ENCODE measurements around the gene LHFPL6. TPM values are rescaled to one million over a fixed set of nuclear protein-coding genes. Genes with fewer than 3 reads are reported as not detected.

LHFPL6 gene
- total and polyA plus RNA-seq, 9 of the 15 experiments (the other 6 are each of a cell fraction or from before 2014, with no cell fraction given), result 0.18 TPM; not detected in 8

- Histone ChIP-seq H3K36me3 (ENCODE audit: control insufficient read depth, insufficient read depth, low read length) (no peaks in the 10 kb centered on the region), H3K27me3 (ENCODE audit: control insufficient read depth in 2 of 2, insufficient read depth in 2 of 2, low read length in 2 of 2) (no peaks in the 10 kb centered on the region), H3K9me3 (replicated peaks; ENCODE audit: control insufficient read depth, insufficient read depth, low read depth, low read length) (no peaks in the 10 kb centered on the region), H3K9ac (ENCODE audit: insufficient read depth in 1 of 2, low read depth in 2 of 2, low read length in 2 of 2) (no peak overlapping the region), H3K4me2 (ENCODE audit: insufficient read depth, low read length) (no peak overlapping the region), H3K79me2 (ENCODE audit: control insufficient read depth, insufficient read depth, low read length) (no peaks in the 10 kb centered on the region), H3K9me1 (ENCODE audit: control insufficient read depth, insufficient read depth, low read length) (no peaks in the 10 kb centered on the region), H3K4me1 (replicated peaks in 1 of 2; ENCODE audit: control insufficient read depth in 2 of 2, insufficient read depth in 2 of 2, low read length in 2 of 2) (no peaks in the 10 kb centered on the region), H3K4me3 (no peak overlapping the region), H4K20me1 (replicated peaks; ENCODE audit: control insufficient read depth, insufficient read depth, low read length) (no peaks in the 10 kb centered on the region), H2AFZ (ENCODE audit: low read depth, low read length) (no peak overlapping the region), H3K27ac (ENCODE audit: extremely low read depth, low read depth, low read length) (no peak overlapping the region)
- ChIA-PET POLR2A (interaction anchor here (0.9 kb wide), 1 partner anchor 10 kb away, joined by 3 read pairs; no protein-coding TSS in a partner anchor), CTCF (ENCODE audit: low intra/inter-chr PET ratio) (no interaction called here)
- BruUV-seq (replicated peaks), result no TSS peak
- ATAC-seq (no peak), DNase-seq (ENCODE audit: extremely low read depth in 1 of 4, low spot score in 3 of 4) (no peak), FAIRE-seq (no peak)
- intact Hi-C loops (cut with micrococcal nuclease), result no loop called here
- in situ Hi-C loops (cut with MboI), result no loop called here
- no peak for TF ChIP-seq POLR3G (IDR thresholded peaks at IDR 0.05; ENCODE audit: extremely low read depth, insufficient read length, insufficient replicate concordance)
Measured at GRCh38 chr13:39483326-39483725, 119.7 kb downstream of the LHFPL6 start.

- in situ Hi-C loops (cut with MboI), result no loop called here
- BruUV-seq (replicated peaks), result no TSS peak
- Histone ChIP-seq H3K27me3 (ENCODE audit: control insufficient read depth in 2 of 2, insufficient read depth in 2 of 2, low read length in 2 of 2) (no peaks in the 10 kb centered on the region), H3K4me2 (ENCODE audit: insufficient read depth, low read length) (no peak overlapping the region), H3K27ac (ENCODE audit: extremely low read depth, low read depth, low read length) (no peak overlapping the region), H3K9ac (ENCODE audit: insufficient read depth in 1 of 2, low read depth in 2 of 2, low read length in 2 of 2) (no peak overlapping the region), H4K20me1 (replicated peaks; ENCODE audit: control insufficient read depth, insufficient read depth, low read length) (no peaks in the 10 kb centered on the region), H3K79me2 (ENCODE audit: control insufficient read depth, insufficient read depth, low read length) (no peaks in the 10 kb centered on the region), H3K9me3 (replicated peaks; ENCODE audit: control insufficient read depth, insufficient read depth, low read depth, low read length) (no peaks in the 10 kb centered on the region), H2AFZ (ENCODE audit: low read depth, low read length) (no peak overlapping the region), H3K9me1 (ENCODE audit: control insufficient read depth, insufficient read depth, low read length) (no peaks in the 10 kb centered on the region), H3K4me3 (no peak overlapping the region), H3K4me1 (replicated peaks in 1 of 2; ENCODE audit: control insufficient read depth in 2 of 2, insufficient read depth in 2 of 2, low read length in 2 of 2) (no peaks in the 10 kb centered on the region), H3K36me3 (ENCODE audit: control insufficient read depth, insufficient read depth, low read length) (no peaks in the 10 kb centered on the region)
- DNase-seq (ENCODE audit: extremely low read depth in 1 of 4, low spot score in 3 of 4) (no peak), FAIRE-seq (no peak), ATAC-seq (no peak)
- ChIA-PET POLR2A (no interaction called here), CTCF (ENCODE audit: low intra/inter-chr PET ratio) (no interaction called here)
- no peak for TF ChIP-seq MECOM (CRISPR knock-in tag; IDR thresholded peaks at IDR 0.05)
- 0% methylated on average over 2 of the region's 3 CpGs for WGBS (ENCODE audit: insufficient coverage, low coverage, missing lambda C conversion rate)
- intact Hi-C loops (cut with micrococcal nuclease), result no loop called here
Measured at GRCh38 chr13:39481491-39481890, 121.5 kb downstream of the LHFPL6 start.
